Measurements from ENCODE around the gene PRKCE. TPM values are rescaled to one million over a fixed set of nuclear protein-coding genes. Genes with fewer than 3 reads are reported as not detected.

The PRKCE gene
- total RNA-seq, 2 donors from 2014 or later = 7.3 to 20.8 TPM

DNA sequence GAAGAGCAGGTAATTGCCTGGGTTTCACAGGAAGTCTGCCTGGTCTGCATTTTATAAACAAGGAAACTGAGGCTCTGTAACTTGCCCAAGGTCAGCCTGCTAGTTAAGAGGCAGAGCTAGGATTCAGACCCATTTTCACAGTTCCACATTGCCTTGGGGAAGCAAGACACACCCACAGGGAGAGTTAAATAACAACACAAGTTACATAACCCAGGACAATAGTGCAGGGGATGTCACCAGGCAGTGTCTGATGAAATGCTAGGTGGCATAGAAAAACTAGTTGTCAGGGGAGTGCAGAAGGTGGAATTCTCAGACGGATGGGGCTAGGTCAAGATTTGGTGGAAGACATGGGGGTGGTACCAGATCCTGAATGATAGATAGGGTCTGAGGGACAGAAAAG lies 69.7 kb downstream of the PRKCE start:
- ATAC-seq (no peak), DNase-seq (no peak)
- intact Hi-C loops (cut with DNase I) = no loop called here
- Histone ChIP-seq H3K27me3 (no peaks in the 10 kb centered on the region), H3K27ac (no peak overlapping the region), H3K36me3 (replicated peaks in 1 of 2; ENCODE audit: insufficient read depth in 1 of 2, low read depth in 2 of 2) (no peaks in the 10 kb centered on the region), H3K9me3 (no peaks in the 10 kb centered on the region), H3K4me1 (peaks cover under 1% of the 10 kb centered on the region), H3K4me3 (no peak overlapping the region)
- no peak for TF ChIP-seq POLR2A (IDR thresholded peaks at IDR 0.05)
- TF ChIP-seq, protein P1, sequence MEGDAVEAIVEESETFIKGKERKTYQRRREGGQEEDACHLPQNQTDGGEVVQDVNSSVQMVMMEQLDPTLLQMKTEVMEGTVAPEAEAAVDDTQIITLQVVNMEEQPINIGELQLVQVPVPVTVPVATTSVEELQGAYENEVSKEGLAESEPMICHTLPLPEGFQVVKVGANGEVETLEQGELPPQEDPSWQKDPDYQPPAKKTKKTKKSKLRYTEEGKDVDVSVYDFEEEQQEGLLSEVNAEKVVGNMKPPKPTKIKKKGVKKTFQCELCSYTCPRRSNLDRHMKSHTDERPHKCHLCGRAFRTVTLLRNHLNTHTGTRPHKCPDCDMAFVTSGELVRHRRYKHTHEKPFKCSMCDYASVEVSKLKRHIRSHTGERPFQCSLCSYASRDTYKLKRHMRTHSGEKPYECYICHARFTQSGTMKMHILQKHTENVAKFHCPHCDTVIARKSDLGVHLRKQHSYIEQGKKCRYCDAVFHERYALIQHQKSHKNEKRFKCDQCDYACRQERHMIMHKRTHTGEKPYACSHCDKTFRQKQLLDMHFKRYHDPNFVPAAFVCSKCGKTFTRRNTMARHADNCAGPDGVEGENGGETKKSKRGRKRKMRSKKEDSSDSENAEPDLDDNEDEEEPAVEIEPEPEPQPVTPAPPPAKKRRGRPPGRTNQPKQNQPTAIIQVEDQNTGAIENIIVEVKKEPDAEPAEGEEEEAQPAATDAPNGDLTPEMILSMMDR (IDR thresholded peaks at IDR 0.05) = no peak
- 90 to 92% methylated on average over 1 of the region's 1 CpG for WGBS, 2 donors

DNA sequence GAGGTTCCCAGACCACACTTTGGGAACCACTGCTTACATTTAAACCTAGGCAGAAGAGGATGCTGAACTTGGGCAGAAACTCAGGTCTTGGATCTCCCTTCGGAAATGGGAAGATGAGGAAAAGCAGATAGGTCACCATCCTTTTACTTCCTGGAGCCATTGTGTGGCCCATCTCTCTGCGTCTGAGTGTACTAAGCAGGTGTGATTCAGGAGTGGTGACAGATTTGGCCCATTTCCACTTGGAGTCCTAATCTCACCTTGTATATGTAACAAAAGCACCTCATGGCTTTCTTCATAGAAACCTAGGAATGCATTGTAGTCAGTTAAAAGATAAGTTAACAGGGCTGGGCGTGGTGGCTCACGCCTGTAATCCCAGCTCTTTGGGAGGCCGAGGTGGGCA lies 71.0 kb downstream of the PRKCE start:
- ATAC-seq (no peak), DNase-seq (peak in 1 of 4 donors; percentile 23)
- no peaks in the 10 kb centered on the region for H3K9me3 ChIP-seq
- intact Hi-C loops (cut with DNase I) = no loop called here
- H3K27me3 ChIP-seq = no peaks in the 10 kb centered on the region
- TF ChIP-seq, protein P1 (IDR thresholded peaks at IDR 0.05) = no peak
- no peak for TF ChIP-seq POLR2A (IDR thresholded peaks at IDR 0.05)
- H3K27ac ChIP-seq = no peak overlapping the region
- WGBS, 2 donors = 82 to 91% methylated on average over 5 of the region's 5 CpGs
- H3K4me3 ChIP-seq = no peak overlapping the region
- H3K4me1 ChIP-seq = peaks cover 11% of the 10 kb centered on the region
- no peaks in the 10 kb centered on the region for H3K36me3 ChIP-seq (replicated peaks in 1 of 2; ENCODE audit: insufficient read depth in 1 of 2, low read depth in 2 of 2)

DNA sequence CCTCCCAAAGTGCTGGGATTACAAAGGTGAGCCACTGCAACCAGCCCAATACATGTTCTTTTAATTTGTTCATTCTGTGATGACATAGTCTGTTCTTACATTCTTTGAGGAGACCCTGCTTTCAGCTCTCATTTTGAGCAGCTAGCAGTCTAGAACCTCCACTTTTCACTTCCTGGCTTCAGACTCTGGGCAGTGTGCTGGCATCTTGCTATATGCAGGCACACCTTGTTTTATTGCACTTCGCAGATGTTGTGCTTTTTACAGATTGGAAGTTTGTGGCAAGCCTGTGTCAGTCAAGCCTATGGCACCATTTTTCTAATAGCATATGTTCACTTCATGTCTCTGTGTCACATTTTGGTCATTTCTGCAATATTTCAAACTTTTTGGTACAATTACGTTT lies 72.4 kb downstream of the PRKCE start:
- ATAC-seq (no peak), DNase-seq (no peak)
- H3K27me3 ChIP-seq = no peaks in the 10 kb centered on the region
- H3K27ac ChIP-seq = no peak overlapping the region
- intact Hi-C loops (cut with DNase I) = no loop called here
- no peak overlapping the region for H3K4me3 ChIP-seq
- no peaks in the 10 kb centered on the region for H3K36me3 ChIP-seq (replicated peaks in 1 of 2; ENCODE audit: insufficient read depth in 1 of 2, low read depth in 2 of 2)
- 86 to 93% methylated on average over 2 of the region's 2 CpGs for WGBS, 2 donors
- TF ChIP-seq, protein P1 (IDR thresholded peaks at IDR 0.05) = no peak
- TF ChIP-seq POLR2A (IDR thresholded peaks at IDR 0.05) = no peak
- H3K9me3 ChIP-seq = no peaks in the 10 kb centered on the region
- H3K4me1 ChIP-seq = peaks cover 11% of the 10 kb centered on the region

DNA sequence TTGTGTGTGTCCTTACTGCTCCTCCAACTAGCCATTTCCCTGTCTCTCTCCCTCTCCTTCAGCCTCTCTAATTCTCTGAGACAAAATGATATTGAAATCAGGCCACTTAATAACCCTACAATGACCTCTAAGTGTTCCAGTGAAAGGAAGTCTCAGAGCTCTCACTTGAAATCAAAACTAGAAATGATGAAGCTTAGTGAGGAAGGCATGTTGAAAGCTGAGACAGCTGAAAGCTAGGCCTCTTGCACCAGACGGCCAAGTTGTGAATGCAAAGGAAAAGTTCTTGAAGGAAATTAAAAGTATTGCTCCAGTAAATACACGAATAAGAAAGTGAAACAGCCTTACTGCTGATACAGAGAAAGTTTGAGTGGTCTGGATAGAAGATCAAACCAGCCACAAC lies 72.9 kb downstream of the PRKCE start:
- DNase-seq (no peak), ATAC-seq (no peak)
- TF ChIP-seq POLR2A (IDR thresholded peaks at IDR 0.05) = no peak
- TF ChIP-seq, protein P1 (IDR thresholded peaks at IDR 0.05) = no peak
- Histone ChIP-seq H3K9me3 (no peaks in the 10 kb centered on the region), H3K4me1 (peaks cover 11% of the 10 kb centered on the region), H3K4me3 (no peak overlapping the region), H3K36me3 (replicated peaks in 1 of 2; ENCODE audit: insufficient read depth in 1 of 2, low read depth in 2 of 2) (no peaks in the 10 kb centered on the region), H3K27ac (no peak overlapping the region), H3K27me3 (no peaks in the 10 kb centered on the region)
- WGBS, 2 donors = 58 to 69% methylated on average over 2 of the region's 2 CpGs
- intact Hi-C loops (cut with DNase I) = no loop called here

DNA sequence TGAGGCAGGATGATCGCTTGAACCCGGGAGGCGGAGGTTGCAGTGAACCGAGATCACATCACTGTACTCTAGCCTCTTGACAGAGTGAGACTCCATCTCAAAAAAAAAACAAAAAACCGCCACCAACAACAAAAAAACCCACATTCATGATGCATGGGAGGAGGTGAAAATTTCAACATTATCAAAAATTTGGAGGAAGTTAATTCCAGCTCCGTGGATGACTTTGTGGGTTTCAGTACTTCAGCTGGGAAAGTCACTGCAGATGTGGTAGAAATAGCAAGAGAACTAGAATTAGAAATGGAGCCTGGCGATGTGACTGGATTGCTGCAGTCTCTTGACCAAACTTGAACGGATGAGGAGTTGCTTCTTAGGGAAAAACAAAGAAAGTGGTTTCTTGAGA lies 74.3 kb downstream of the PRKCE start:
- WGBS, 2 donors = 88 to 97% methylated on average over 8 of the region's 8 CpGs
- Histone ChIP-seq H3K9me3 (no peaks in the 10 kb centered on the region), H3K4me3 (no peak overlapping the region), H3K36me3 (replicated peaks in 1 of 2; ENCODE audit: insufficient read depth in 1 of 2, low read depth in 2 of 2) (no peaks in the 10 kb centered on the region), H3K27ac (no peak overlapping the region), H3K4me1 (peaks cover 11% of the 10 kb centered on the region), H3K27me3 (no peaks in the 10 kb centered on the region)
- ATAC-seq (no peak), DNase-seq (no peak)
- TF ChIP-seq, protein P1 (IDR thresholded peaks at IDR 0.05) = no peak
- no peak for TF ChIP-seq POLR2A (IDR thresholded peaks at IDR 0.05)
- intact Hi-C loops (cut with DNase I) = no loop called here

All from body of pancreas (tissue), 4 donors.